Muscle of leg (tissue), 11 donors: ENCODE data around the gene TTLL6. TPM values are rescaled to one million over a fixed set of nuclear protein-coding genes. Genes with fewer than 3 reads are reported as not detected.

Source experiments
- DNase-seq: peaks from one replicate; pipeline ENCODE4 v3.0.0; 2013
- H3K27ac ChIP-seq: one replicate; pipeline ENCODE4 v1.5.1; 2013; ENCODE audit warnings: mild to moderate bottlenecking, low read length, control low read depth
- H3K27me3 ChIP-seq: one replicate; pipeline ENCODE4 v1.6.1; 2013; ENCODE audit warnings: low read length; ENCODE audit not compliant: control insufficient read depth, insufficient read depth
- H3K36me3 ChIP-seq: one replicate; pipeline ENCODE4 v1.6.1; 2013; ENCODE audit warnings: low read length; ENCODE audit not compliant: control insufficient read depth, insufficient read depth
- H3K4me1 ChIP-seq: one replicate; pipeline ENCODE4 v1.6.1; 2013; ENCODE audit warnings: low read length; ENCODE audit not compliant: control insufficient read depth, insufficient read depth
- H3K4me3 ChIP-seq: one replicate; pipeline ENCODE4 v1.5.1; 2013; ENCODE audit warnings: low read length, control low read depth
- H3K9me3 ChIP-seq: replicated peaks from 2 replicates; pipeline ENCODE4 v1.6.1; 2013; ENCODE audit warnings: low read depth, low read length; ENCODE audit not compliant: control insufficient read depth
- WGBS: methylation state at CpG from one replicate; pipeline ENCODE4 v1.1.5; 2013; ENCODE audit warnings: missing lambda C conversion rate; ENCODE audit not compliant: insufficient coverage; 5-methylcytosine and 5-hydroxymethylcytosine counted together
- polyA plus RNA-seq, 8 donors: library from polyadenylated mRNA; unstranded; fragments of 120-200 nt; gene quantifications; one replicate each; pipeline versions ENCODE4 v1.2.1 to v1.2.3, GENCODE V29; 2013; ENCODE audit warnings: inconsistent platforms in 1 of 8, low replicate concordance in 1 of 8; ENCODE audit not compliant: insufficient read length in 8 of 8, insufficient read depth in 1 of 8
- total RNA-seq: library from RNA; stranded (reverse); fragments of 120-200 nt; gene quantifications from one replicate; pipeline ENCODE4 v1.2.4, GENCODE V29; 2013

The TTLL6 gene
- total and polyA plus RNA-seq, 9 donors, result 0.25 to 0.62 TPM; not detected in 7

GRCh38 chr17:48729335-48730239, 87.4 kb downstream of the TTLL6 start:
- no peak for DNase-seq
- Histone ChIP-seq H3K4me3 (no peak overlapping the region), H3K36me3 (no peaks in the 10 kb centered on the region), H3K4me1 (peaks cover 39% of the 10 kb centered on the region), H3K27me3 (peaks cover 95% of the 10 kb centered on the region), H3K27ac (no peak overlapping the region), H3K9me3 (no peaks in the 10 kb centered on the region)
- WGBS, result 2% methylated on average over 13 of the region's 19 CpGs

- H3K36me3 ChIP-seq, result no peaks in the 10 kb centered on the region
- peak; percentile 49 for DNase-seq
- H3K27me3 ChIP-seq, result peaks cover 94% of the 10 kb centered on the region
- H3K4me1 ChIP-seq, result peaks cover 41% of the 10 kb centered on the region
- no peaks in the 10 kb centered on the region for H3K9me3 ChIP-seq
- H3K27ac ChIP-seq, result no peak within 1 kb of the TSS
- peak within 1 kb of the TSS; percentile 17 for H3K4me3 ChIP-seq
- 2% methylated on average over 31 of the region's 55 CpGs for WGBS
These were observed 88.5 kb downstream of the TTLL6 start, which contains the start of gene HOXB13 for GRCh38 chr17:48728232-48729231. Gene HOXB13 (minus strand): TSS chr17:48728750. CDS start chr17:48728593, 157 bp downstream.

GRCh38 chr17:48727415-48728175, 89.4 kb downstream of the TTLL6 start:
- Histone ChIP-seq H3K27ac (no peak overlapping the region), H3K36me3 (no peaks in the 10 kb centered on the region), H3K9me3 (no peaks in the 10 kb centered on the region), H3K27me3 (peaks cover 94% of the 10 kb centered on the region), H3K4me1 (peaks cover 37% of the 10 kb centered on the region), H3K4me3 (no peak overlapping the region)
- WGBS, result 24% methylated on average over 4 of the region's 9 CpGs
- DNase-seq, result no peak

GRCh38 chr17:48726916-48727286, 90.1 kb downstream of the TTLL6 start:
- Histone ChIP-seq H3K4me3 (no peak overlapping the region), H3K4me1 (peaks cover 37% of the 10 kb centered on the region), H3K9me3 (no peaks in the 10 kb centered on the region), H3K36me3 (no peaks in the 10 kb centered on the region), H3K27ac (no peak overlapping the region), H3K27me3 (peaks cover 95% of the 10 kb centered on the region)
- DNase-seq, result no peak
- WGBS, result 3% methylated on average over 6 of the region's 20 CpGs

- no peaks in the 10 kb centered on the region for H3K9me3 ChIP-seq
- H3K4me1 ChIP-seq, result peaks cover 37% of the 10 kb centered on the region
- H3K27me3 ChIP-seq, result peaks cover 97% of the 10 kb centered on the region
- no peaks in the 10 kb centered on the region for H3K36me3 ChIP-seq
- DNase-seq, result no peak
- H3K27ac ChIP-seq, result no peak overlapping the region
- no peak overlapping the region for H3K4me3 ChIP-seq
- 14% methylated on average over 12 of the region's 20 CpGs for WGBS
These were observed 90.7 kb downstream of the TTLL6 start for GRCh38 chr17:48726114-48726915.

- H3K4me3 ChIP-seq, result no peak overlapping the region
- WGBS, result 2% methylated on average over 33 of the region's 38 CpGs
- DNase-seq, result no peak
These were observed 91.6 kb downstream of the TTLL6 start for GRCh38 chr17:48725288-48726064.

GRCh38 chr17:48725004-48725287, 92.1 kb downstream of the TTLL6 start:
- H3K4me3 ChIP-seq, result no peak overlapping the region
- peaks cover 99% of the 10 kb centered on the region for H3K27me3 ChIP-seq
- no peak for DNase-seq
- no peaks in the 10 kb centered on the region for H3K9me3 ChIP-seq
- H3K4me1 ChIP-seq, result peaks cover 37% of the 10 kb centered on the region
- H3K36me3 ChIP-seq, result no peaks in the 10 kb centered on the region
- no peak overlapping the region for H3K27ac ChIP-seq
- WGBS, result 0% methylated on average over 3 of the region's 16 CpGs

More at GRCh38 chr17:48725288-48726064, 91.6 kb downstream of the TTLL6 start:
- no peaks in the 10 kb centered on the region for H3K36me3 ChIP-seq
- H3K27ac ChIP-seq, result no peak overlapping the region
- peaks cover 98% of the 10 kb centered on the region for H3K27me3 ChIP-seq
- no peaks in the 10 kb centered on the region for H3K9me3 ChIP-seq
- peaks cover 37% of the 10 kb centered on the region for H3K4me1 ChIP-seq

- H3K27me3 ChIP-seq, result peaks cover 99% of the 10 kb centered on the region
- no peak overlapping the region for H3K4me3 ChIP-seq
- WGBS, result 4% methylated on average over 8 of the region's 32 CpGs
- H3K27ac ChIP-seq, result no peak overlapping the region
- peak; percentile 88 for DNase-seq
- H3K4me1 ChIP-seq, result peaks cover 35% of the 10 kb centered on the region
- no peaks in the 10 kb centered on the region for H3K36me3 ChIP-seq
- H3K9me3 ChIP-seq, result no peaks in the 10 kb centered on the region
These were observed 92.6 kb downstream of the TTLL6 start for GRCh38 chr17:48724251-48725003.
